Neural progenitor cell (in vitro differentiated cells): ENCODE data around the gene ADARB2. TPM values are rescaled to one million over a fixed set of nuclear protein-coding genes. Genes with fewer than 3 reads are reported as not detected.

Experiments used
- DNase-seq: peaks from one replicate; pipeline ENCODE4 v3.0.0-alpha.2; 2016; ENCODE audit warnings: low spot score
- H2AFZ ChIP-seq: fragments of 200-600 bp; sonication (generic); replicated peaks from 2 replicates; pipeline ENCODE4 v1.6.1; 2016; ENCODE audit warnings: antibody characterized with exemption
- H3F3A ChIP-seq: fragments of 200-600 bp; sonication (generic); 2 replicates; pipeline ENCODE4 v1.6.1; 2016; ENCODE audit warnings: antibody characterized with exemption, low read depth
- H3K27ac ChIP-seq: fragments of 200-600 bp; sonication (generic); 2 replicates; pipeline ENCODE4 v1.5.1; 2016; ENCODE audit warnings: mild to moderate bottlenecking
- H3K27me3 ChIP-seq: fragments of 200-600 bp; sonication (generic); 2 replicates; pipeline ENCODE4 v1.6.1; 2016; ENCODE audit warnings: mild to moderate bottlenecking, moderate library complexity
- H3K36me3 ChIP-seq: fragments of 200-600 bp; sonication (generic); 2 replicates; pipeline ENCODE4 v1.5.1; 2016
- H3K4me1 ChIP-seq: fragments of 200-600 bp; sonication (generic); 2 replicates; pipeline ENCODE4 v1.6.1; 2016; ENCODE audit warnings: mixed run types
- H3K4me2 ChIP-seq: fragments of 200-600 bp; sonication (generic); 2 replicates; pipeline ENCODE4 v1.6.1; 2016
- H3K4me3 ChIP-seq: fragments of 200-600 bp; sonication (generic); 2 replicates; pipeline ENCODE4 v1.5.1; 2016
- H3K79me2 ChIP-seq: fragments of 200-600 bp; sonication (generic); 2 replicates; pipeline ENCODE4 v1.6.1; 2016; ENCODE audit warnings: low read depth
- H3K9ac ChIP-seq: fragments of 200-600 bp; sonication (generic); 2 replicates; pipeline ENCODE4 v1.6.1; 2016
- H3K9me3 ChIP-seq: fragments of 200-600 bp; sonication (generic); 2 replicates; pipeline ENCODE4 v1.5.1; 2016; ENCODE audit warnings: low read depth
- H4K20me1 ChIP-seq: fragments of 200-600 bp; sonication (generic); 2 replicates; pipeline ENCODE4 v1.6.1; 2016; ENCODE audit warnings: low read depth
- H3K27ac Mint-ChIP-seq: 3 replicates; pipeline ENCODE4 v1.8.0; 2021; ENCODE audit warnings: mixed read lengths
- H3K27me3 Mint-ChIP-seq: 2 replicates; pipeline ENCODE4 v1.8.0; 2022; ENCODE audit warnings: low read depth, mild to moderate bottlenecking, inconsistent platforms, moderate library complexity, mixed read lengths; ENCODE audit not compliant: insufficient read depth
- H3K36me3 Mint-ChIP-seq: 3 replicates; pipeline ENCODE4 v1.8.0; 2021; ENCODE audit warnings: mixed read lengths
- H3K4me1 Mint-ChIP-seq: 3 replicates; pipeline ENCODE4 v1.8.0; 2021; ENCODE audit warnings: mixed read lengths
- H3K4me3 Mint-ChIP-seq: 3 replicates; pipeline ENCODE4 v1.8.0; 2021; ENCODE audit warnings: mild to moderate bottlenecking, moderate library complexity, mixed read lengths
- H3K9me3 Mint-ChIP-seq: 3 replicates; pipeline ENCODE4 v1.8.0; 2020; ENCODE audit warnings: mixed read lengths
- EZH2 ChIP-seq: fragments of 200-600 bp; sonication (generic); IDR thresholded peaks from 2 replicates; pipeline ENCODE4 v1.6.1; 2017; ENCODE audit warnings: antibody characterized with exemption, mild to moderate bottlenecking, moderate library complexity
- EZH2phosphoT487 ChIP-seq: fragments of 200-600 bp; sonication (generic); IDR thresholded peaks from 2 replicates; pipeline ENCODE4 v1.6.1; 2017; ENCODE audit warnings: antibody characterized with exemption
- total RNA-seq: library from RNA; depleted of rRNA; stranded (reverse); fragments of >200 nt; gene quantifications from 2 replicates; pipeline ENCODE4 v1.2.3, GENCODE V29; 2015; ENCODE audit warnings: low replicate concordance
- TF ChIP-seq, protein P1 (sequence below): fragments of 200-600 bp; sonication (generic); IDR thresholded peaks from 2 replicates; pipeline ENCODE4 v1.5.1; 2017; ENCODE audit warnings: antibody characterized with exemption, mild to moderate bottlenecking

The ADARB2 gene
- total RNA-seq, 1 donor from 2014 or later: not detected

- Mint-ChIP-seq H3K4me1 (peaks cover 9% of the 10 kb centered on the region), H3K27ac (no peak overlapping the region)
Observed at GRCh38 chr10:1548146-1548545, 189.2 kb downstream of the ADARB2 start.

GRCh38 chr10:1546431-1547110, 190.8 kb downstream of the ADARB2 start:
- Histone ChIP-seq H3K4me3 (no peak overlapping the region), H3F3A (no peaks in the 10 kb centered on the region), H3K4me2 (no peak overlapping the region), H3K4me1 (no peaks in the 10 kb centered on the region), H3K9ac (no peak overlapping the region), H3K9me3 (no peaks in the 10 kb centered on the region), H3K79me2 (no peaks in the 10 kb centered on the region), H4K20me1 (no peaks in the 10 kb centered on the region), H2AFZ (no peak overlapping the region), H3K27me3 (no peaks in the 10 kb centered on the region), H3K36me3 (no peaks in the 10 kb centered on the region), H3K27ac (no peak overlapping the region)
- DNase-seq: no peak
- Mint-ChIP-seq H3K4me3 (no peak overlapping the region), H3K9me3 (peaks cover 9% of the 10 kb centered on the region), H3K36me3 (no peaks in the 10 kb centered on the region), H3K27me3 (peaks cover 11% of the 10 kb centered on the region), H3K4me1 (peaks cover 3% of the 10 kb centered on the region), H3K27ac (no peak overlapping the region)
- no peak for TF ChIP-seq EZH2
- TF ChIP-seq, protein P1, sequence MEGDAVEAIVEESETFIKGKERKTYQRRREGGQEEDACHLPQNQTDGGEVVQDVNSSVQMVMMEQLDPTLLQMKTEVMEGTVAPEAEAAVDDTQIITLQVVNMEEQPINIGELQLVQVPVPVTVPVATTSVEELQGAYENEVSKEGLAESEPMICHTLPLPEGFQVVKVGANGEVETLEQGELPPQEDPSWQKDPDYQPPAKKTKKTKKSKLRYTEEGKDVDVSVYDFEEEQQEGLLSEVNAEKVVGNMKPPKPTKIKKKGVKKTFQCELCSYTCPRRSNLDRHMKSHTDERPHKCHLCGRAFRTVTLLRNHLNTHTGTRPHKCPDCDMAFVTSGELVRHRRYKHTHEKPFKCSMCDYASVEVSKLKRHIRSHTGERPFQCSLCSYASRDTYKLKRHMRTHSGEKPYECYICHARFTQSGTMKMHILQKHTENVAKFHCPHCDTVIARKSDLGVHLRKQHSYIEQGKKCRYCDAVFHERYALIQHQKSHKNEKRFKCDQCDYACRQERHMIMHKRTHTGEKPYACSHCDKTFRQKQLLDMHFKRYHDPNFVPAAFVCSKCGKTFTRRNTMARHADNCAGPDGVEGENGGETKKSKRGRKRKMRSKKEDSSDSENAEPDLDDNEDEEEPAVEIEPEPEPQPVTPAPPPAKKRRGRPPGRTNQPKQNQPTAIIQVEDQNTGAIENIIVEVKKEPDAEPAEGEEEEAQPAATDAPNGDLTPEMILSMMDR: no peak
- TF ChIP-seq EZH2phosphoT487: no peak

More at GRCh38 chr10:1548146-1548545, 189.2 kb downstream of the ADARB2 start:
- Histone ChIP-seq H2AFZ (no peak overlapping the region), H3K36me3 (no peaks in the 10 kb centered on the region), H3K27ac (no peak overlapping the region), H3K4me2 (no peak overlapping the region), H3K4me3 (no peak overlapping the region), H3K79me2 (no peaks in the 10 kb centered on the region), H4K20me1 (no peaks in the 10 kb centered on the region), H3K9me3 (no peaks in the 10 kb centered on the region), H3K9ac (no peak overlapping the region), H3K4me1 (no peaks in the 10 kb centered on the region), H3F3A (no peaks in the 10 kb centered on the region), H3K27me3 (no peaks in the 10 kb centered on the region)
- H3K9me3 Mint-ChIP-seq: peaks cover 9% of the 10 kb centered on the region
- no peak for TF ChIP-seq EZH2
- TF ChIP-seq EZH2phosphoT487: no peak
- TF ChIP-seq, protein P1: no peak
- peaks cover 11% of the 10 kb centered on the region for H3K27me3 Mint-ChIP-seq
- no peaks in the 10 kb centered on the region for H3K36me3 Mint-ChIP-seq
- no peak overlapping the region for H3K4me3 Mint-ChIP-seq
- no peak for DNase-seq

- Histone ChIP-seq H2AFZ (no peak overlapping the region), H3K27ac (no peak overlapping the region), H3K4me3 (no peak overlapping the region), H3K79me2 (no peaks in the 10 kb centered on the region), H3K9me3 (no peaks in the 10 kb centered on the region), H3K4me1 (no peaks in the 10 kb centered on the region), H3K9ac (no peak overlapping the region), H3F3A (no peaks in the 10 kb centered on the region), H4K20me1 (no peaks in the 10 kb centered on the region), H3K27me3 (no peaks in the 10 kb centered on the region), H3K36me3 (no peaks in the 10 kb centered on the region), H3K4me2 (no peak overlapping the region)
- no peak for DNase-seq
- peaks cover 11% of the 10 kb centered on the region for H3K27me3 Mint-ChIP-seq
- H3K36me3 Mint-ChIP-seq: no peaks in the 10 kb centered on the region
- no peak overlapping the region for H3K27ac Mint-ChIP-seq
- peaks cover 2% of the 10 kb centered on the region for H3K4me1 Mint-ChIP-seq
- peaks cover 9% of the 10 kb centered on the region for H3K9me3 Mint-ChIP-seq
- TF ChIP-seq EZH2phosphoT487: no peak
- TF ChIP-seq EZH2: no peak
- TF ChIP-seq, protein P1: no peak
- no peak overlapping the region for H3K4me3 Mint-ChIP-seq
Observed at GRCh38 chr10:1545524-1545923, 191.8 kb downstream of the ADARB2 start.
